ENCODE results near the gene ADSS1.

Gene ADSS1

GRCh38 chr14:104719343-104719742 is 4.7 kb upstream of the ADSS1 start:
- Histone ChIP-seq H3K27me3 (peaks cover 12% of the 10 kb centered on the region), H3K4me3 (ENCODE audit: low read depth in 1 of 2, low read length in 1 of 2) (no peak overlapping the region), H3K9me3 (no peaks in the 10 kb centered on the region), H3K36me3 (no peaks in the 10 kb centered on the region), H3K4me1 (ENCODE audit: control insufficient read depth in 1 of 2, insufficient read depth in 1 of 2, low read depth in 1 of 2, low read length in 1 of 2) (peaks cover 7 to 16% of the 10 kb centered on the region in 2 experiments), H3K27ac (no peak overlapping the region)
- TF ChIP-seq, protein P1, sequence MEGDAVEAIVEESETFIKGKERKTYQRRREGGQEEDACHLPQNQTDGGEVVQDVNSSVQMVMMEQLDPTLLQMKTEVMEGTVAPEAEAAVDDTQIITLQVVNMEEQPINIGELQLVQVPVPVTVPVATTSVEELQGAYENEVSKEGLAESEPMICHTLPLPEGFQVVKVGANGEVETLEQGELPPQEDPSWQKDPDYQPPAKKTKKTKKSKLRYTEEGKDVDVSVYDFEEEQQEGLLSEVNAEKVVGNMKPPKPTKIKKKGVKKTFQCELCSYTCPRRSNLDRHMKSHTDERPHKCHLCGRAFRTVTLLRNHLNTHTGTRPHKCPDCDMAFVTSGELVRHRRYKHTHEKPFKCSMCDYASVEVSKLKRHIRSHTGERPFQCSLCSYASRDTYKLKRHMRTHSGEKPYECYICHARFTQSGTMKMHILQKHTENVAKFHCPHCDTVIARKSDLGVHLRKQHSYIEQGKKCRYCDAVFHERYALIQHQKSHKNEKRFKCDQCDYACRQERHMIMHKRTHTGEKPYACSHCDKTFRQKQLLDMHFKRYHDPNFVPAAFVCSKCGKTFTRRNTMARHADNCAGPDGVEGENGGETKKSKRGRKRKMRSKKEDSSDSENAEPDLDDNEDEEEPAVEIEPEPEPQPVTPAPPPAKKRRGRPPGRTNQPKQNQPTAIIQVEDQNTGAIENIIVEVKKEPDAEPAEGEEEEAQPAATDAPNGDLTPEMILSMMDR (IDR thresholded peaks at IDR 0.05) = no peak

DNA sequence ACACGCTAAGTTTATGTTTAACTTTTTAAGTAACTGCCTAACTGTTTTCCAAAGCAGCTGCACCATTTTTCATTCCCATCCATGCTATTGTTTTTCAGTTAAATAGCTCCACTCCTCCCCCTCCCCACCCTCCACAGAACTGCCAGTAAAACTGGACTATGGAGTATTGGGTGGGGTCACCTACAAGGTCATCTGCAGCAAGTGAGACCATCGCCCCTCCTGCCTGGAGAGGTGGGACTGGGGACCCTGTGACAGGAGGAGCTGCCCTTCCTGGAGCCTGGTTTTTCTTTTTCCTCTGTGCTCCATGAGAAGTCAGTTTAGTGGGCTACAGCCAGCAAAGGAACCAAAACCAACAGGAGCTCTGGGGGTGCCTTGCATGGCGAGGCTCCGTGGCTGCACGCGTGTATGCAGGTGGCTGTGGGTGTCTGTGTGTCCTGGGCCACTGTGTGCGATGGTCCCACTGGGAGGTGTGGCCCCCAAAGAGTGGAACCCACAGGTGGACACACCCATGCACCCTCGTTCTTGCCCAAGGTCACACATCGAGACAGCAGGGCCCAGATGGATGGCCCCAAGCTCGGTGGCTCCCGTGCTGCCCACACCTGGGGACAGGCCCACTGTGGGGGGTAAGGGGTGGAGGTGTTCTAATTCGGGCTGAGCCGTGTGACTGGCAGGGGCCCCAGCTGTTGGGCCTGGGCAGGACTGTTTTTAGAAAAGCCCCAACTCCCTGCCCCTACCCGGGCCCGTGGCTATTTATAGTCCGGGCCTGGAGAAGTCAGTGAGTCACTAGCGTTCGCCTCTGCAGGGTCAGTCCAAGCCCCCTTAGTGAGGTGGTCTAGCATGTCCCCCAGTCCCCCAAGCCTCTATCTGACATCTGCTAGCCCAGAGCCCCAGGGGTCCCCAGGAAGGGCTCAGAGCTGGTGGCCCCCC is 2.3 kb upstream of the ADSS1 start:
- H3K4me3 ChIP-seq (ENCODE audit: low read depth in 1 of 2, low read length in 1 of 2) = no peak overlapping the region
- peaks cover 29% of the 10 kb centered on the region for H3K27me3 ChIP-seq
- no peaks in the 10 kb centered on the region for H3K9me3 ChIP-seq
- TF ChIP-seq, protein P1 (IDR thresholded peaks at IDR 0.05) = no peak
- no peaks in the 10 kb centered on the region for H3K36me3 ChIP-seq
- H3K4me1 ChIP-seq (ENCODE audit: control insufficient read depth in 1 of 2, insufficient read depth in 1 of 2, low read depth in 1 of 2, low read length in 1 of 2) = peaks cover 12 to 21% of the 10 kb centered on the region in 2 experiments
- no peak overlapping the region for H3K27ac ChIP-seq

- H3K4me1 ChIP-seq (ENCODE audit: control insufficient read depth in 1 of 2, insufficient read depth in 1 of 2, low read depth in 1 of 2, low read length in 1 of 2) = peaks cover 12 to 21% of the 10 kb centered on the region in 2 experiments
- no peaks in the 10 kb centered on the region for H3K9me3 ChIP-seq
- peaks cover 36% of the 10 kb centered on the region for H3K27me3 ChIP-seq
- no peaks in the 10 kb centered on the region for H3K36me3 ChIP-seq
- TF ChIP-seq, protein P1 (IDR thresholded peaks at IDR 0.05) = no peak
- H3K4me3 ChIP-seq (ENCODE audit: low read depth in 1 of 2, low read length in 1 of 2) = peak overlapping the region; percentile 98 to 100
- H3K27ac ChIP-seq = peak overlapping the region; percentile 41
These were observed 935 bp upstream of the ADSS1 start for GRCh38 chr14:104722938-104723650.

GRCh38 chr14:104724407-104724980 is 465 bp downstream of the ADSS1 start:
- TF ChIP-seq, protein P1 (IDR thresholded peaks at IDR 0.05) = no peak
- H3K9me3 ChIP-seq = no peaks in the 10 kb centered on the region
- peaks cover 12 to 21% of the 10 kb centered on the region in 2 experiments for H3K4me1 ChIP-seq (ENCODE audit: control insufficient read depth in 1 of 2, insufficient read depth in 1 of 2, low read depth in 1 of 2, low read length in 1 of 2)
- peaks cover 36% of the 10 kb centered on the region for H3K27me3 ChIP-seq
- no peak overlapping the region for H3K27ac ChIP-seq
- no peaks in the 10 kb centered on the region for H3K36me3 ChIP-seq
- H3K4me3 ChIP-seq (ENCODE audit: low read depth in 1 of 2, low read length in 1 of 2) = peak overlapping the region; percentile 98 to 100

DNA sequence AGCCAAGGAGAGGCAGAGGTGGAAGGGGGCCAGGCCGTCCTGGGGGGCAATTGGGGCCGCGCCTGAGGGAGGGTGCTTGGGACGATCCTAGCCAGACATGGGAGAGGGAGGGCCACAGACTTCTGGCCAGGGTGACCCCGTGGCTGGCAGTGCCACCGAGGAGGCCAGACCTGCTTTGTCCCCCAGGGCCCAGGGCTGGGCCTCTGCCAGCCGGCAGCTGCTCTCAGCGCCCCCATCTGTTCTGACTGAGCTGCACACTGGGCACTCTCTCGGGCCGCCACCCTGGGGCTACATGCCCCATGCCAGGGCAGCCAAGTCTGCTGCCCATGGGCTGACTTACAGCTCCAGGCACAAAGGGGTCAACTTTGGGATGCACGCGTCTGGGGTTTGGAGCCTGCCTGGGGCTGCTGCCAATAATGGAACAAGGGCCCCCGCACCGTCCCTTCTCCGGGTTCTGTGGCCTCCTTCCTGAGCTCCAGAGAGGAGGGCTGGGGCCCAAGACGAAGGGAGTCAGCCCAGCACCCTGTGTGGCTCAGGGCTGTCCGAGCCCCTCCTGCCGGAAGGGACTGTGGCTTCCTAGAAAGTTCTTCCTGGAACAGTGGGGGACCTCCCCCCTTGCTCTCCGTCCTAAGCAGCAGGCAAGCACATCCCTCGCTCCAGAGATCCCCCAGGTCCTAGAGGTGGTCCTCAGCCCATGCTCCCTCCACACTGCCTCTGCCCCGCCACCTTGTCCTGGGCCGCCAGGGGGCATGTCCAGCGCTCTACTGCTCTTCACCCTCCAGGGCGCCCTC is 1.1 kb downstream of the ADSS1 start:
- H3K27ac ChIP-seq = no peak overlapping the region
- no peaks in the 10 kb centered on the region for H3K9me3 ChIP-seq
- TF ChIP-seq, protein P1 (IDR thresholded peaks at IDR 0.05) = no peak
- peaks cover 12 to 21% of the 10 kb centered on the region in 2 experiments for H3K4me1 ChIP-seq (ENCODE audit: control insufficient read depth in 1 of 2, insufficient read depth in 1 of 2, low read depth in 1 of 2, low read length in 1 of 2)
- no peaks in the 10 kb centered on the region for H3K36me3 ChIP-seq
- H3K27me3 ChIP-seq = peaks cover 36% of the 10 kb centered on the region
- peak overlapping the region in 1 of 2 experiments; percentile 100 for H3K4me3 ChIP-seq (ENCODE audit: low read depth in 1 of 2, low read length in 1 of 2)
